ENCODE results near the gene BCL2L1. TPM values are rescaled to one million over a fixed set of nuclear protein-coding genes. Genes with fewer than 3 reads are reported as not detected.

BCL2L1 gene
- total and polyA plus RNA-seq, 2 experiments from 2014 or later, result 42.4 to 110 TPM

DNA sequence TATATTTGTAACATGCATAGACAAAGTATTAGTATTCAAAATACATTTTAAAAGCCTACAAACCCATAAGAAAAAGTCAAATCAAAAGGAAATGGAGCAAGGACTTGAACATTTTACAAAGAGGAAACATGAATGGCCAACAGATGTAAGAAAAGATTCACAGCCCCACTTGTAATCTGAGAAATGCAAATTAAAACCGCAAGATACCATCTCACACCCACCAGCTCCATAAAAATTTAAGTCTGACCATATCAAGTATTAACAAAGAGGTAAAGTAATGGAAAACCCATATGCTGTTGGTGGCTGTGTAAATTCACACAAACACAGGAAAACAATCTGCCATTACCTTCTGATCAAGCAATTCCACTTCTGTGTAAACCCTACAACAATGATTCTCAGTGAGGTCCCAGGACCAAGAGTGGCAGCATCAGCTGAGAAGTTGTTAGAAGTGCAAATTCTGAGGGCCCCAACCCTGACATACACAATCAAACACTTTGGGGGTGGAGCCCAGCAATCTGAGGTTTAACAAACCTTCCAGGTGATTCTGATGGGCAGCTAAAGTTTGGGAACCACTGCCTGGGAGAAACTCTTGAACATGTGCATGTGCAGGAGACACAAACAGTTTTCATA lies 30.9 kb downstream of the BCL2L1 start (continued):
- no peak for TF ChIP-seq ZNF462 (CRISPR knock-in tag; IDR thresholded peaks at IDR 0.05)
- no peak for TF ChIP-seq EZH2phosphoT487 (IDR thresholded peaks at IDR 0.05; ENCODE audit: unreplicated experiment)
- no peak for TF ChIP-seq POLR2AphosphoS5 (IDR thresholded peaks at IDR 0.05; ENCODE audit: low read depth)
- TF ChIP-seq ZNF114 (CRISPR knock-in tag; IDR thresholded peaks at IDR 0.05), result no peak
- no peak for TF ChIP-seq EZH2 (IDR thresholded peaks at IDR 0.05; ENCODE audit: low read depth, unreplicated experiment)
- no peak for TF ChIP-seq JUNB (IDR thresholded peaks at IDR 0.05; ENCODE audit: unreplicated experiment)

DNA sequence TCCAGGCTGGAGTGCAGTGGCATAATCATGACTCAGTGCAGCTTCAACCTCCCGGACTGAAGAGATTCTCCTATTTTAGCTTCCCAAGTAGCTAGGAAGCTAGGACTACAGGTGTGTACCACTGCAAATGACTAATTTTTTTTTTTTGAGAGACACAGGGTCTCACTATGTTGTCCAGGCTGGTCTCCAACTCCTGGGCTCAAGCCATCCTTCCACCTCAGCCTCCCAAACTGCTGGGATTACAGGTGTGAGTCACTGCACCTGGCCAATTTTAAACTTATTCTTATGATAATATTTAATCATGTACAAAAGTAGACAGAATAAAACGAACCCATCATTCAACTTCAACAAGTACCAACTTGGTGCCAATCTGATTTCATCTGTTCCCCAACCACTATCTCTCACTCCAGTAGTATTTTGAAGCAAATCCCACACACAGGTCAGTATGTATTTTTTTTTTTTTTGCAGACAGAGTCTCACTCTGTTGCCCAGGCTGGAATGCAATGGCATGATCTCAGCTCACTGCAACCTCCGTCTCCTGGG lies 32.5 kb downstream of the BCL2L1 start:
- DNase-seq (ENCODE audit: low spot score) (no peak), ATAC-seq (no peak)
- H3K27ac Mint-ChIP-seq, result no peak overlapping the region
- H3K79me2 ChIP-seq (replicated peaks; ENCODE audit: insufficient read depth), result peaks cover 78% of the 10 kb centered on the region
- peaks cover 41% of the 10 kb centered on the region for H3K4me1 Mint-ChIP-seq
- H3F3A ChIP-seq (replicated peaks; ENCODE audit: low read depth), result peaks cover 19% of the 10 kb centered on the region
- no peaks in the 10 kb centered on the region; the same call in 2 of the 3 replicates for H3K9me3 Mint-ChIP-seq
- H3K27me3 ChIP-seq (ENCODE audit: insufficient read depth), result no peaks in the 10 kb centered on the region
- no peak overlapping the region for H3K4me3 Mint-ChIP-seq
- no peak overlapping the region for H3K4me3 ChIP-seq
- peaks cover 9% of the 10 kb centered on the region; the same call in 1 of the 2 replicates for H3K9me2 ChIP-seq (ENCODE audit: insufficient read depth)
- peaks cover 12% of the 10 kb centered on the region for H4K20me1 ChIP-seq (replicated peaks; ENCODE audit: insufficient read depth)
- no peak overlapping the region for H2AFZ ChIP-seq
- H3K27me3 Mint-ChIP-seq (ENCODE audit: insufficient read depth, low read depth, poor library complexity), result peaks cover 10% of the 10 kb centered on the region
- peaks cover 28% of the 10 kb centered on the region for H3K36me3 Mint-ChIP-seq (ENCODE audit: low read depth)
- no peak overlapping the region for H3K4me2 ChIP-seq
- H3K27ac ChIP-seq (ENCODE audit: low read depth), result 0 out of 2 replicates have a peak overlapping the region, but pooled peaks have one; percentile 78
- H3K4me1 ChIP-seq (ENCODE audit: insufficient read depth), result peaks cover 39% of the 10 kb centered on the region
- peaks cover 5% of the 10 kb centered on the region; the same call in 1 of the 2 replicates for H3K36me3 ChIP-seq (ENCODE audit: insufficient read depth)
- TF ChIP-seq ZNF462 (CRISPR knock-in tag; IDR thresholded peaks at IDR 0.05) (no peak), POLR2AphosphoS5 (IDR thresholded peaks at IDR 0.05; ENCODE audit: low read depth) (no peak), ZNF114 (CRISPR knock-in tag; IDR thresholded peaks at IDR 0.05) (no peak), EZH2 (IDR thresholded peaks at IDR 0.05; ENCODE audit: low read depth, unreplicated experiment) (no peak), JUNB (IDR thresholded peaks at IDR 0.05; ENCODE audit: unreplicated experiment) (no peak)

All from GM23338 (cell line).